HFF-Myc (cell line): ENCODE measurements around the gene P3H3.

Experiments
- DNase-seq: peaks from one replicate; pipeline ENCODE4 v3.0.0-alpha.2; 2011; ENCODE audit warnings: low read depth; ENCODE audit errors: extremely low read depth
- H3K4me3 ChIP-seq: replicated peaks from 2 replicates; pipeline ENCODE4 v1.5.1; 2011; ENCODE audit warnings: low read depth, mild to moderate bottlenecking, control low read depth, low read length
- TF ChIP-seq, protein P1 (sequence below): IDR thresholded peaks from 2 replicates; pipeline ENCODE4 v1.5.1; 2012; ENCODE audit warnings: mild to moderate bottlenecking, low read depth, low read length, control low read depth; ENCODE audit errors: missing control alignments

P3H3 gene

DNA sequence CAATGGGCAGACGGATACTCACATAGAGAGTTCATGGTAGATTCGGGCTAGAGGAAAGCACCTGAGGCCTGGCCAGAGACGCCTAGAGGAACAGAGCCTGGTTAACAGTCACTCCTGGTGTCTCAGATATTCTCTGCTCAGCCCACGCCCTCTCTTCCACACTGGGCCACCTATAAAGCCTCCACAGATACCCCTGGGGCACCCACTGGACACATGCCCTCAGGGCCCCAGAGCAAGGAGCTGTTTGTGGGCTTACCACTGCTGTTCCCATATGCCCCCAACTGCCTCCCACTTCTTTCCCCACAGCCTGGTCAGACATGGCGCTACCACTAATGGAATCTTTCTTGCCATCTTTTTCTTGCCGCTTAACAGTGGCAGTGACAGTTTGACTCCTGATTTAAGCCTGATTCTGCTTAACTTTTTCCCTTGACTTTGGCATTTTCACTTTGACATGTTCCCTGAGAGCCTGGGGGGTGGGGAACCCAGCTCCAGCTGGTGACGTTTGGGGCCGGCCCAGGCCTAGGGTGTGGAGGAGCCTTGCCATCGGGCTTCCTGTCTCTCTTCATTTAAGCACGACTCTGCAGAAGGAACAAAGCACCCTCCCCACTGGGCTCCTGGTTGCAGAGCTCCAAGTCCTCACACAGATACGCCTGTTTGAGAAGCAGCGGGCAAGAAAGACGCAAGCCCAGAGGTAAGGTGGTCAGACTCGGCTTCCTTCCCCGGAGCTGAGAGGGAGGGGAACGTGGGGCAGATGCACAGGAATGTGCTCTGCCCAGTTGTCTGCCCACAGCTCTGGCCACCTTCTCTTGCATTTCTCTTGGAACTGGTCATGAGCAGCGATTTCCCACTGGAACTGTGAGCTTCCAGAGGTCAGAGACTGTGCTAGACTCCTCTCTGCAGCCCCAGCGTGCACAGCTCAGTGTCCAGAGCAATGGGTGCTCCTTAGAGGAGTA lies 39.0 kb upstream of the P3H3 start, which contains the start of gene CD4:
CD4 (plus strand) TSS at position 557 of the 953 bp plus-strand sequence. CDS start 10,611 bp downstream, outside the sequence.
- H3K4me3 ChIP-seq: no peak within 1 kb of the TSS
- DNase-seq: no peak
- TF ChIP-seq, protein P1, sequence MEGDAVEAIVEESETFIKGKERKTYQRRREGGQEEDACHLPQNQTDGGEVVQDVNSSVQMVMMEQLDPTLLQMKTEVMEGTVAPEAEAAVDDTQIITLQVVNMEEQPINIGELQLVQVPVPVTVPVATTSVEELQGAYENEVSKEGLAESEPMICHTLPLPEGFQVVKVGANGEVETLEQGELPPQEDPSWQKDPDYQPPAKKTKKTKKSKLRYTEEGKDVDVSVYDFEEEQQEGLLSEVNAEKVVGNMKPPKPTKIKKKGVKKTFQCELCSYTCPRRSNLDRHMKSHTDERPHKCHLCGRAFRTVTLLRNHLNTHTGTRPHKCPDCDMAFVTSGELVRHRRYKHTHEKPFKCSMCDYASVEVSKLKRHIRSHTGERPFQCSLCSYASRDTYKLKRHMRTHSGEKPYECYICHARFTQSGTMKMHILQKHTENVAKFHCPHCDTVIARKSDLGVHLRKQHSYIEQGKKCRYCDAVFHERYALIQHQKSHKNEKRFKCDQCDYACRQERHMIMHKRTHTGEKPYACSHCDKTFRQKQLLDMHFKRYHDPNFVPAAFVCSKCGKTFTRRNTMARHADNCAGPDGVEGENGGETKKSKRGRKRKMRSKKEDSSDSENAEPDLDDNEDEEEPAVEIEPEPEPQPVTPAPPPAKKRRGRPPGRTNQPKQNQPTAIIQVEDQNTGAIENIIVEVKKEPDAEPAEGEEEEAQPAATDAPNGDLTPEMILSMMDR: no peak

DNA sequence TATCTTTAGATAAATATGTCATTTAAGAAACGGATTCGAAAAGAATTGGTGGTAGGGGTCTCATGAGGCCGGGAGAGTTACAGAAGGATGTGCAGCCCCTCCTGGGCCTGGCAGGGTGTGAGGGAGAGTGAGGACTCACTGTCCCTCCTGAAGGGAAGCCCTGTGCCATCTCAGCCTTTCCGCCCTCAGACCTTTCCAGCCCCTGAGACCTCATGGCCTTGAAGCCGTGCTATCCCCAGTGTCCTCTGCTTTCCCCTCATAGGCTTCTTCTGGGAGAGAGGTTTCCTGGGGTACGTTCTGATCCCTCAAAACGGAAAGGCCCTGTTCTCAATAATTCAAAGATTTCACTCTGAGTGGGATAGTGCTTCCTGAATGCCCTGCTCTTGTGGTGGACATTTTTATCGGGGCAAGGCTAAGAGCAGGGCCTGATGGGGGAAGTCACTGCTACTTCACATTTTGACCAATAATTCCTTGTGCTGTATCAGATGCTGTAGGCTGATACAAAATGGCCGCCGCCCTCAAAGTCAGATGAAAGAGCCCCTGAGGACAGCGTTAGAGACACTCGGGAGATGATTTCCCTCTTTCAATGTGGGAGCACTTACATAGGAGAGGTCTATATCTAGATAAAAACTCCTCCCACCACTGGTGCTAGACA lies 37.6 kb upstream of the P3H3 start:
- TF ChIP-seq, protein P1: no peak
- H3K4me3 ChIP-seq: no peak overlapping the region
- no peak for DNase-seq

DNA sequence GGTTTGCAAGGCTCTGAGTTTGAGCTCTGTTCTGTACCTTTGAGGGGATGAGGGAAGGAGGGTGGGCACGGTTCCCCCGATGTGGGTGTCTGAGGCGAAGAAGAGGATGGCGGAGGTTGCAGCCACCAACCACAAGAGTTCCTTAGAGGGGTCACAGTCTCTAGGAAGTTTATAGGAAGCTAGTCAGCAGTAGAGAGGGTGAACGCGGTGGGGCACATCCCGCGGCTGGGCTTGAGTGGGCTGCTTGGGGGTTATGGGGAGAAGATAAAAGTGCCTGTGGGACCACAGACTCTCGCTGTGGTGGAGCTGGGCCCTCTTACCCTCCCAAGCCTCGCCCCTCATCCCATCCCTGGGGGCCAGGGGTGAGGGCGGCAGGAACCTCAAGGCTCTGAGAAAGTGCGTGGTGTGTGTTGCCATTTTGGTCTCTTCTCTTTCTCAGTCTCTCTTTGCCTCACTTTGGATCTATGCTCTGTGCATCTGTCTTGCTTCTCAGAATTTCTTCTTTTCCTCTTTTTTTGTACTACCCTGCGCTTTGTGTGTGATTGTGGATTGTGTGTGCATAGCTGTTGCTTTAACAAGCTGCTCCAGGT lies 36.2 kb upstream of the P3H3 start:
- no peak for DNase-seq
- H3K4me3 ChIP-seq: no peak overlapping the region
- TF ChIP-seq, protein P1: no peak

DNA sequence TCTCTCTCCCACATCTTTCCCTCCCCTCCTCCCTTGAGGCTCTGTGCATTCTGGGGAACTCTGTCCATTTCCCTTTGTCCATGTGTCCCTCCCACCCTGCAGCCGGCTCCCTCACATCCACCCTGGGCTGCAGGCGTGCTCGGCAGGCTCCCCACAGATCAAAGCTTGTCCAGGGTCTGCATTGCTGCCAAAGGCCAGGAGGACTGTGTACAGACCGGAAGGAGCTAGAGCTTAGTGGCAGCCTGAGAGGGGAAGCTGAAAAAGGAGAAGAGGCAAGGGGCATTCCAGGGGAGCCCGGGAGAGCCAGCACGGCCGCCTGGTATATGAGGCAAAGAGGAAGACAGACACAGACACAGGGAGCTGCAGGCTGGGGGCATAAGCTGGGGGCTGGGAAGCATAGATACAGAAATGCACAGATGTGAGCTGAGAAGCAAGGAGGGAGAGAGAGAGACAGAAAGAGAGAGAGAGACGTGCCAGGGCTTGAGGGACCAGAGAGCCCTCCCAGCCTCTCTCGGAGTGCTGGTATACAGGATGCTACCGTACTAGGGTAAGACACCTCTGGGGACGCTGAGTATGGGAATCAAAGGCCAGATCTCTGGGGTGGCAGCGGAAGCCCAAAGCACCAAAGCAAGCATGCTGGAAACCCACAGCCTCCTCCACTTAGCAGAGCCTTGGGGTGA lies 35.5 kb upstream of the P3H3 start:
- no peak for DNase-seq
- H3K4me3 ChIP-seq: no peak overlapping the region
- TF ChIP-seq, protein P1: no peak

DNA sequence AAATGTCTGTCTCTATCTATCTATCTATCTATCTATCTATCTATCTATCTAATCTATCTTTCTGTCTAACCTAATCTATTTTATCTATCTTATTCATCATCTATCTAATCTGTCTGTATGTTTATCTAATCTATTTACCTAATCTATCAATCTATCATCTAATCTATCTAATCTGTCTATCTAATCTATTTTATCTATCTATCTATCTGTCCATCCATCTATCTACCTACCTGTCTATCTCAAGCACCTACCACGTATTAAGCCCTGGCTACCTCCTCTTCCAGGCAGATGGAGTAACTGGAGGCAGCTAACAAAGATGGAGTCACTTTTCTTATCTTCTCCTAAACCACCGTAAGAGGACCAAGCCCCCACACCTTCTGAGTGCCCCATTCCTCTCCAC lies 33.1 kb upstream of the P3H3 start:
- no peak overlapping the region for H3K4me3 ChIP-seq
- TF ChIP-seq, protein P1: no peak
- no peak for DNase-seq

DNA sequence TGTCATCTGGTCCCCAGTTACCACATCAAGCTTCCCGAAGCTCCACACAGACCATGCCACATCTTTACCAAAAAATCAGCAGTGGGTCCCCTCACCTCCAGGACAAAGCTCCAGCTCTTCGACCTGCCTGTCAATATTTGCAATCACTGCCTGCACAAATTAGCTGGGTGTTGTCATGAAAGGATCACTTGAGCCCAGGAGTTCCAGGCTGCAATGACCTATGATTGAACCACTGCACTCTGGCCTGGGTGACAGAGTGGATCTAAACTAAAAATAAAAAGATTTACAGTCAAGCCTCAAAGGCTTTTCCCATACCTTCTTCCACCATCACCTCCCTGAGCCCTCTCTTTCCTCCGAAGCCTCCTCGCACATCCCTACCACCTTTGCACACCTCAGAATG lies 31.6 kb upstream of the P3H3 start:
- DNase-seq: no peak
- H3K4me3 ChIP-seq: no peak overlapping the region
- TF ChIP-seq, protein P1: no peak
